NCI-H1417 treated with DMSO at 0.1 percent for 48 hours (cell line): Measurements from ENCODE around the gene FLOT1.

Experiments
- DNase-seq: peaks from one replicate; lab custom pipeline; 2025; lab: John Stamatoyannopoulos, UW

Gene FLOT1

DNA sequence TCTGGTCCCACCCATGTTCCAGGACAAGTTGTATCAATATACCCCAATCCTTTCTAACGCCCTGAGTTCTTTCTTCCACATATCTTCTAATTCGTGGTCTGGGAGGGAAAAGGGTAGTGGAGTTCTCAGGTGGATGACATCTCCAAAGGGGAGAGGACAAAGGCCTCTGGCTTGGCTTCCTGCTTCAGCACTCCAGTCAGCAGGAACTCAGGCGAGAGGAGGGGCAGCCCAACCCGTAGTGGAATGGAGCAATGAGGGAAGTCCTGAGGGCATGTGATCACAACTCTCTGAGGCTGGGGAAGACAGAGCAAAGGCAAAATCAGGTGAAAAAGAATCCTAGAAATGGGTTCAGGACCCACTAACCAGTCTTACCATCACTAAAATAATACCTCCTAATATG, 42.1 kb downstream of the FLOT1 start:
- DNase-seq = no peak

DNA sequence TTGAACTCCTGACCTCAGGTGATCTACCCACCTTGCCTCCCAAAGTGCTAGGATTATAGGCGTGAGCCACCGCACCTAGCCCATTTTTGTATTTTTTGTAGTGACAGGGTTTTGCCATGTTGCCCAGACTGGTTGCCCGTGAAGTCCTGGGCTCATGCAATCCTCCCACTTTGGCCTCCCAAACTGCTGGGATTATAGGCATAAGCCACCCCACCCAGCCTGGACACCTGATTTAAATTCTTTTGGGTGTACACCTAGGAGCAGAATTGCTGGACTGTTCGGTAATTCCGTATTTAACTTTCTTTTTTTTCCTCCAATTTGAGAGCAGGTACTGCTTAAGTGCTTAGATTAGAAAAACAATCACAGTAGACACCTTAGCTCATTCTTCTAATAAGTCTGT, 46.1 kb downstream of the FLOT1 start:
- DNase-seq = no peak

DNA sequence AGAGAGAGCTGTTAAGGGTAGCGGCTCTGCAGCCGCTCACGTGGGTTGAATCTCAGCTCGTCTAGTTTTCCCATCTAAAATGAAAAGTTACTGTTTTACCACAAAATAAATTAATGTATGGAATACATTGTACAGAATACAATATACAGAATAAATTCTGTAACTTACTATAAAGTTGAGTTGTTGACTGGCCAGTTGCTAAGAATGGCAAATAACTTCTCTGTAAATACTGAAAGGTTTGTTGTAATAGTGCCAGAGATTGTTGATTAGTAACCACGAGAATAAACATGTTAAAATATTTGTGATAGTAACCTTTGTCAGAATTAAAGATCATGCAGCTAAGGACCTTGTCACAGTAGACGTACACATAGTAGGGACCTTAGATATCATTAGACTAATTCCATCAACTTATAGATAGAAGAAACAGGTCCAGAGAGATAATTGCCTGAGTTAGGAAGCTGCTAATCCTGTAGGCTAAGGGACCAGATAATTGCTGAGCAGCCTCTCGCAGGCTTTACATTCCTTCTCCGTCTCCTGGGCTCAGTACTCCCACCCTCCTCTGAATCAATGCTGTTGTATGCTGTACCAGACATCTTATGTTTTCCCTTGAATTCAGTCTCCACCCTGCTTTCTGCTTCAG, 51.2 kb downstream of the FLOT1 start:
- no peak for DNase-seq

DNA sequence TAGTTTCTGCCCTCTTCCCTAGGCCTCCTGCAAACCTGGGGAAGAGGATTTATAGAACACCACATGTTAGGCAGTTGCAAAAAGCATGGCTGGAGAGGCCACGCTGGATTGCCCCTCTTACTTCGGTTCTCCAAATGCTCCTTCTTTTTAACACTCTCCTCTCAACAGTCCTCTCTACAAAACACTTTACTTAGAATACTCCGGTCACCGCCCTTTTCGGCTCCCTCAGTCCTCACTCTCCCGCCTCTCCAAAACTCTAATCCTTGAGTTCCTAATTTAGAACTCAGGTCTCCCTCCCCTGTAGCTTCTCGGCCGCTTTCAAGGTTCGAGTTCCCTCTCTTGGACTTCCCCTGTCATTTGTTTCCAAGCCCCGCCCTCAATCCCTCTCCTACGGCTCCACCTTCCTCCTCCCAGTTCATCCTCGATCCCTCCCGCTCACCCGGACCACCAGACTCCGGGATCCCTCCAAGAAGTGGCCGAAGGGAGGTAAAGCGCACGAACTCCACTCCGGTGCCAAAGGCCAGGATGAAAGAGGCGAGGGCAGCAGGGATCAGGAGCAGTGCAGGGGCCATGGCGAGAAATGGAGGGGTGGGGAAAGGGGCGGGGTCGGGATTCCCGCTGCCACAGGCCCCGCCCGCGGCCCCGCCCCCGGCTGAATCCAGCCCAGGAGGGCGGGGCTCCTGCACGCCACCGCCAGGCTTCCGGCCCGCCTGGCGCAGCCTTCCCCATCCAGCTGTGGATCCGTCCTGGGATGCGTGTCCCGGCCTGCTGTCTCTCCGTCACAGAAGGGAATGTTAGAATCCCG, 51.9 kb downstream of the FLOT1 start, which contains the start of gene NRM:
TSS of gene NRM (minus strand) at position 582 of the 805 bp plus-strand sequence. CDS start at position 572, 10 bp downstream.
- DNase-seq = peak; percentile 49

DNA sequence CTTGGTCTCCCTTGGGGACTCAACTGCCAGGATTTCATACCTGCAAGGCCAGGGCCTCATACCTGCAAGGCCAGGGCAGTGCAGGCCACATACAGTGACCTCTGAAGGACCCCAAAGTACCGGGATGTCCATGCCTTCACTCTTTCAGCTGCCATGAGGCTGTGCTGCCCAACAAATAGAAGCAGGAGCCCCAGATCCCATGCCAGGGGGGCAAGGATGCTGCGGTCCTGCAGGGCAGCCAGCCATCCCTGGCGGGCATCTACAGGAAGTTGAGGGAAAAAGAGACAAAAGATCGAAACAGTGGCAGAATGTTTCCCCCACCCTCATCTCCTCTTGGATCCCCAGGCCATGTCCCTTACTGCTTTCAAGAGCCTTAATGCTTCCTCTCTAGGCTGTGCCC, 52.5 kb downstream of the FLOT1 start:
- no peak for DNase-seq

DNA sequence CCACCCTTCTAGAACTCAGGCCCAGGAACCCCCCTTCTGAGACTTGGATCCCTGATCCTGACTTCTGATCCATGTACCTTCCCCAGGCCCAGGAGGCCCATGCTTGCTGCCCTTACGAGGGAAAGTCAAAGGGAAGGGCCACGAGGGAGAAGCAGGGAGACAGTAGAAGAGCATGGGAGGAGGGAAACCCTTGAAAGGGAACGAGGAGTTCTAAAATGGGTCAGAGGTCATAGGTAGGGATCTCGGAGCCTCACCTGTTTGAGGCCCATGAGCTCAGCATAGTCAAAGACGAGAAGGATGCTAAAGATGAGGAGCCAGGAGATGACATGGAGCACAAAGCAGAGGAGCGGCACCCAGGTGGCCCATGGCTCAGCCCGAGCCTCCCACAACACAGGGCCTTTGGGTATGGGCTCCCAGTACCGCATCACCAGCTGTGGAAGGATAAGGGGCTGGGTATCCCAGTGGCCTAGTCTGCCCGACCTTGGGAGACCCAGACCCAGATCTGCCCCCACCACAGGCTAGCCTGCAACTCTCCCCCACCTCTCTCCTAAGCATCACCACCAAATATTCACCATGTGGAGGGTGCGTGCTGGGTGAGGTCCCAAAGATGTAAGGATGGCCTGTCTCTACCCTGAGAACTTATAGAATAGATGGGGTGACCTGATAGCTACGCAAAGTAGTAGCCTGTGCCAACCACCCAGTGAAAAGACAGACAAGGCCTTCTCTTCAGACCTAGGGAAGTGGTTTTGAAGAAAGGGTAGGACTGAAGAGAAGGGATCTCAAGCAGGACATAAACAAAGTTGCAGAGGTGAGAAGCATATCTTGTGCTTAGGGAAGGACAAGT, 53.2 kb downstream of the FLOT1 start:
- DNase-seq = no peak

DNA sequence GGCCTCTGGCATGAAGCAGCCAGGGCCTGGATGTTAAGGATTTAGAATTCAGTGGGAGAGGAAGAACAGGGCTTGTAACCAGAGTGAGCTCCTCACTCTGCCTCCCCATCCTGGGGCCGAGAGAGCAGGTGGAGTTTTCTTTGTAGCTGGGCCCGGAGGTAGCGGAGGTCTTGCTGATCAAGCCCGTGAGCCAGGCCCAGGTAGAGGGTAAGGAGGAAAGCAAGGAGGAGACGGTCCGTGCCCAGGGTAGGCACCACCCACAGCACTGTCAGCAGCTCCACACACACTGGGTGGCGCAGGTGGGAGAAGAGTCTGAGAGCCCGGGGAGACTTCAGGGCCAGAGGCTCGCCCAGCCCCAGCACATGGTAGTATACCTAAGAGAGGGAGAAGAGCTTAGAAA, 53.9 kb downstream of the FLOT1 start:
- DNase-seq = no peak

DNA sequence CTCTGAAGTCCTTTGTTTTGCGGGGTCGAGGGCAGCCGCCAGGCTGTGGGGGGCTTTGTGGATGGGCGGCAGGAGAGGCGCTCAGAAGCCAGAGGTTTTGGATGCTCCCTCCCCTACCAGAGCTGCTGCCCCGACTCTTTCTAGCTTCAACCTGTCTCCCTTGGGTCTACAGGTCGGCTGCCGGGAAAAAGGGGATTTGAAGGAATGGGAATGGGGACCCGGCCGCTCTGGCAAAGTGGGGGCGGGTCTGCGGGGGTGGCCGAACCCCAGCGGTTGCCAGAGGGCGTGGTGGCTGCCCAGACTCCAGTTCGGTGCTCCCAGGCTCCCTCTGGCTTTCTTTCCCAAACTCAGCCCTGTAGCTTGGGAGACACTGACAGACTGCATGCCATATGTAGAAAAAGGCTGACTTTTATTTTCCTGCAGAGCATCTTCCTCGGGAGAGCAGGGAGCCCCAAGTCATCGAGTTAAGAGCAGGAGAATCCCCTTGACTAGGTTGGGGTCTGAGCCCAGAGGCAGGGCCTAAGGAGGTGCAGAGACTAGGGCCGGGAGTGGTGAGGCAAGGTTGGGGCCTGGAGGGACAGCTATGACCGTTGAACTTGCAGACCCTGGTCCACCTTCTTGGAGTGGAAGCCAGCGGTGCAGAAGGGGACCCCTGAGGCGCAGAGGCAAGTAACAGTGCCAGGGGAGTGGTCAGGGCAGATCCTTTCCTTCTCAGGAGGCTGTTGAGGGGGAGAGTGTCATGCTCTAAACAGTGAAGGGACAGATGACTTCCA, 54.6 kb downstream of the FLOT1 start:
- no peak for DNase-seq

DNA sequence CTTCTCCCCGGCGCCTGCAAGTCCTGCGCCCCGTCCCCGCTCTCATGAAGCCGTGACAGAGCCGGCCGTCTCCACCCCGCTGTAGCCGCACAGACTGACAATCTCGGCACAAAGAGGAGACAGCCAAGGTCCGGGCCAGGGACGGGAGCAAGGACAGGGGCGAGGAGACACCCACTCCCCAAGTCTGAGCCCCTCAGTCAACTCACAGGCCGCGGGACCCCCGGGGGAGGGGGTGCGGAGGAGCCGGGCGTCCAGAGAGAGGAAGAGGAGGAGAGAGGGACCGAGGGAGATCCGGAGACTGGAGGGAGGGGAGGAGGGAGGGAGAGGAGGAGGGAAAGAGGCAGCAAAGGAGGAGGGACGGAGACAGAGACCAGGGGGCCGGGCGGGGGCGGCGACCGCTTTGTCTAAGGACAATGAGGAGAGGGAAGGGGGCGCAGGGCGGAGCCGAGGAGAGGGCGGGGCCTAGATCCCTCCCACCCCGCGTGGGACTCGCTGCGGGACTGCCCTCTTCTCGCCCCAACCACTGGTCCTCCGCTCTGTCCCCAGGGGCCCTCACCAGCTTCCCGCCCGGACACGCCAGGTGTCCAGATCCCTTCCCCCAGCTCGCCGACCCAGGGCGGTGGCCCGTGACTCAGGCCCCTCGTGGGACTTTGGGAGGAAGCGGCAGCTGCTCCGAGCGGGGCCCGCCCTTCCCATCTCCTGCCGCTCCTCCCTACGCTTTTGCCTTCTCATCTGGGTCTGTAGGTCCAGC, 55.4 kb downstream of the FLOT1 start:
- DNase-seq = peak; percentile 32

DNA sequence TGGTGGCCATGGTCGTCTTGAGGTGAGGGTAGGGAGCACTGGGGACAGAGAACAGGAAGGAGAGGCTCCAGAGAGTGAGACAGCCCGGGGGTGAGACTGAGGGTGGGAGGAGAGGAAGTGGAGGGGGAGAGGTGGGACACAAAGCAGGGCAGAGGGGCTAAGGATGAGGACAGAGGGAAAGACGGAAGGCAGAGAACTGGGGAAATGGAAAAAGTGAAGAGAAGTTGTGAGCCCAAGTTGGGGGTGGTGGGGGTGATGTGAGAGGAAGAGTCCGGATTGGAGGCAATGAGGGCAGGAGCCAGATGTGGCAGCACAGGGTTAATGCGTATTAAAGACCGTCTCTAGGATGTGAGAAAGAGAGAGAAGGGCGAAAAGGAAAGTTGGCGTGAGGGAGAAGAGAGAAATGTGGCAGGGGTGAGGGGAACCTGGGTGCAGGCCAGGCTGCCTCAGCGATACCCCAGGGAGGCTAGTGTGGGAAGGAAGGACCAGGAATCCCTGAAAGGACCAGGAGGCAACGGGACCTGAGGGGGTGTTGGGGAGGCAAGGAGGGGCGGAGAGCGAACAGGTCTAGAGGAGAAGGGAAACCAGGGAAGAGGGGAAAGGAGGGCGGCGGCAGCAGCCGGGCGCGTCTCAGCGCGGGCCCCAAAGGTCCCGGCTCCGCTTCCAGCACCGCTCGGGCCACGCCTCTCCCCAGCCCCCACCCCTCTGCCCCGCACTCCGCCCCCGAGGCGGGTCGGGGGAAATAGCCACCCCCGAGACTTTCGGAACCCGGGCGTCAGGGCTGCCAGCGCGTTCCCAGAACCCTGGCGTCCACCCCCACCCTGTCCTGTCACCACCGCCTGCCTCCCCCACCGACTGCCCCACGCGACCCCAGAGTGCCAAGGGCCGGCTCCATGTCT, 56.2 kb downstream of the FLOT1 start, which contains the start of gene PPP1R18:
TSS of gene PPP1R18 (minus strand) at position 637 of the 899 bp plus-strand sequence. CDS start at position 10, 627 bp downstream.
- DNase-seq = no peak

DNA sequence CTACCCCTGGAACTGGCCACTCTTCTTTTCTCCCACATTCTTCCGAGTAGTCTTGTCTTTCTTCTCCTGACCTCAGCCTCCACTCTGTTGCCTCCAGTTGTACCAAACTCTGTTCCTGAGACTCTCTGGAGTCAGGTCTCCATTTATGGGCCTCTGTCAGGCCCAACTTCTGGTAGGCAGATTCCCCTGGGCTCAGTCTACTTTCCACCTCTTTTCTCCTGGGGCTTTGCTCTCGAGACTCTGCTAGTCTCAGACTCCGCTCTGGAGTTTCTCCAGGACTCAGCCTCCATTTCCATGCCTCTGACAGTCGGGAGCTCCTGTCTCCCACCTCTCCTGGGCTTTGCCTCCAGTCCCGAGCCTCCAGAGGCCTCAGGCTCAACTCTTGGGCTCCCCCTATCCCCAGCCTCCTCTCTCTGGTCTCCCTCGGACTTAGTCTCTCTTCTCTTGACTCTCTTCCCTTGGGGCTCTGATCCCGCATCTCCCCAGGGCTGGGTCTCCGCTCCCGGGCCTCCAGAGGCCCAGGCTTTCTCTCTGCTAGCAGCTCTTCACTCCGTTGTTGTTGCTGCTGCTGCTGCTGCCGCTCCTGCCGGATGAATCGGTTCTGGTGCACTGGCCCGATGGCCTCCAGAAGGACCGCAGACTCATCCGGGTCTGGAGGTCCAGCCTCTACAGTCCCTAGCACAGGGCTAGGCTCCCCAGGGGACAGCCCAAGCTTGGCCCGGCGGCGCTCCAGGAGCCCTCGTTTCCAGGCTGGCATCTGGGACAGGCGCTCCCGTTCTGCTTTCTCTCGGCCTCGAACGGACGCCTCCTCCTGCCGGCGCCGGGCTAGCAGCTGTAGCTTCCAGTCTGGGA, 57.1 kb downstream of the FLOT1 start:
- no peak for DNase-seq

DNA sequence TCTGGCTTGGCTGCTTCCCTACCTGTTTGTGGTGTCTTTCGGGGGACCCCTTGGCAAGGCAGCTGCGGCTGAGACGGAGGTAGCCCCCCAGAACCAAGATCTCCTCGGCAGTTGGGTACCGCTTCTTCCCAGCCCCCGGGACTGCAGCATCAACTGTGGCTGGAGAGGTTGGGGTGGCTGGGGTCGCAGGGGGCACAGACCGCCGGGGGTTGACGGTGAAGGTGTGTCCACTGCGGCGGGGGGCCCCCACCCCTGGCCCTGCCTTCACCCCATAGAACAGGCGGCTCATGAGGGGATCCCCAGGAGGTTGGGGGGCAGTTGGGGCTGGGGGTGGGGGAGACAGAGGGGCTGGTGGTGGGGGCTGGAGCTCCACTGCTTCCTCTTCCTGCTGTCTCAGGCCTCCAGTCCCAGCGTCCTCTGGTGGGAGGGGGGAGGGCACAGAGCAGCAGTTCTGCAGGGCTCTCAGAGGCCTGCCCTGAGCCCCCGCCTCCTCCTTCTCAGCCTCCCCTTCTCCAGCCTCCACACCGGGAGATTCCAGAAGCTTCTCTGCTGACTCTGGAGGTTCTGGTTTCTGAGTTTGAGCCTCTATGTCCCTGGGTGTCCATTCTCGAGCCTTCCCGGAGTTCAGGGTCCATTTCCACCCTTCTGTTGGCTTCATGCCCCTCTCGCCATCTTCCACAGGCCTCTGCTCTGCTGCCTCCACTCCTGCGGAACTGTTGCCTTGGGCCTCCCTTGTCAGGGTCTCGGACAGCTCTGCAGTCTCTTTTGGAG, 57.9 kb downstream of the FLOT1 start:
- no peak for DNase-seq

DNA sequence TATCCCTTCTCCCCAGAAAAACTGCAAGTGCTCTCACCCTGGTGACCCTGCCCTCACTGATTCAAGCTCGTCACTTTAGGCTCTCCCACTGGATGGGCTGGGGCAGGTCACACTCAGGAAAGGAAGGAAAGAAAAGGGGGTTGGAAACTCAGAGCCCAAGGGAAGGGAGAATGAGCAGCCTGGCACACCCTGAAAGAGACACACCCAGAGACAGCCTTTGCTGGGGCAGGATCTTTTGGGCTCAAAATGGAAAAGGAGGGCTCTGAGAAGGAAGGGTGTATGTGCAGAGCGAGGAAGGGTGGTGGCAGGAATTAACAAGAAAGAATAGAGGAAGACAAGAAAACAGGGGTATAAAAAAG, 58.5 kb downstream of the FLOT1 start:
- no peak for DNase-seq

DNA sequence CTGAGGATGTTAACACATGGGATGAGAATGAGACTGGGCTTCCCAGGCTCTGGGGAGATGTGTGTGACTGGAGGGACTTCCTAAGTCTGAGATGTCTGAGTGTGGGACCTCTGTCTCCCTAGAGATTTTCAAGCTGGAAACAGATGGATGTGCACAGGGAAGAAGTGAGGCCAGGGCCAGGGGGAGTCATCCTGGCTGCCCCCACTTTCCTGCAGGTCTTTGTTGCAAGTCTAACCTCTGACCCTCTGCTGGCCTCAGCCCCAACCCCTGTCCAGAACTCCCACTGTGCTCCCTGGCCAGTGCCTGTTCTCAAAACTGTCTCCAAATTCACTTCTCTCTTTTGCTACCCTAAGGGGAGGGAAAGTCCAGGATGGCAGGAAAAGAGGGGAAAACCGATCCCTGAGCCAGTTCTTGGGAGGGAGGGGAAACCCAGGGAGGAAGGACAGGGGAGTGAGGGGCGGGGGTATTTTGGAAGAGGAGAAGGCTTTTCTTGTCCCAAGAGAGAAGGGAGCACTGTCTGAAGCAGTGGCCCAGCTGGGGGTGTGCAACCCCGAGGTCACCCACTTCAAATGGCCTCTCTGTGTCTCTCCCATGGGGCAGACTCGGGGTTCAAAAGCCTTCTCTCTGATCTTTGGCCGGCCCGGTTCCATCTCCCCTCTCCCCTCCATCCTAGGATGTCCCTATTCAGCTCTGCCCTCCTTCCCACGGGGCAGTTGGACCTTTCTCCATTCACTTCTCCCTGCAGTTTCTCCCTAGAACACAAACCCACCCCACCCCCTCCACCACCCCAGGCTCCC, 59.1 kb downstream of the FLOT1 start:
- no peak for DNase-seq

DNA sequence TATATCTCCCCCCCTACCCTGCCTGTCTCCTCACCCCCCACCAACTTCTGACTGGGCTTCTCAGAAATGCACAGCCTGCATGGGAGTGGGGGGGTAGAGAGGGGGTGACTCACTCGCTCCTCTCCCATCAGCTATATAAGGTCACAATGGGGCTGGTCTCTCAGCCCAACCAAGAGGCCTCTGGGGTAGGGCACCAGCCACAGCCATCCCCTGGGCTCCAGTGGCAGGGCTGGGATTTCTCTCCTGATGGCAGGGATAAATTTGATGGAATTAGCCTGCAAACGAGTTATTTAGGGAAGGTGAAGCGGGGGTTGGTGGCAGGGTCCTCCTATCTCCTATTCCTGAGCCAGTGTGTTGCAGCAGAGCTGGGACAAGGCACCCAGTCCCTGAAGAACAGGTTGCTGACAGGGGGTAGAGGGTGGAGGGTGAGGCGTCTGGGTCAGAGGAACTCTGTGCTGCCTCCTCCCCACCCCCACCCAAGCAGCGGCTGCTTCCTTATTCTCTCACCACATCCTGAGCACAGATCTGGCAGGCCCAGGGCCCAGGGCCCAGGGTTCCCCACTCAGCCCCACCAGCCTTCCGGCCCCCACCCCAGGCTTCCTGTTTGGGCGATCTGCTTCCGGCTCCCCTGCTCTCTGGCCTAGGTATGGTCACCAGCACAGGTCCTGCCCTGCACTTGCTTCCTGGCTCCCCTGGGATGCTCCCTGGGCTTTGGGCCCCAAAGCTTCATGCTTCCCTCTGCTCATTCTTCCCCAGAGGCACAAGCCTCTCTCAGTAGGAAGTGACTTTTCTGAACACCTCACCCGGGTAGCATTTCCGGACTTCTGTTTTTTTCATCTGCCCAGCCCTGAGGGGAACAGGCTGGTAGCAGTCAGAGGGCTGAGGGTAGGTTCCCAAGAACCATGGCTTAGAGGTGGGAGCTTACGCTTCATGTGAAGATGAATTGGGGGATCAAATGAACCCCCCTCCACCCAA, 60.1 kb downstream of the FLOT1 start:
- DNase-seq = no peak

DNA sequence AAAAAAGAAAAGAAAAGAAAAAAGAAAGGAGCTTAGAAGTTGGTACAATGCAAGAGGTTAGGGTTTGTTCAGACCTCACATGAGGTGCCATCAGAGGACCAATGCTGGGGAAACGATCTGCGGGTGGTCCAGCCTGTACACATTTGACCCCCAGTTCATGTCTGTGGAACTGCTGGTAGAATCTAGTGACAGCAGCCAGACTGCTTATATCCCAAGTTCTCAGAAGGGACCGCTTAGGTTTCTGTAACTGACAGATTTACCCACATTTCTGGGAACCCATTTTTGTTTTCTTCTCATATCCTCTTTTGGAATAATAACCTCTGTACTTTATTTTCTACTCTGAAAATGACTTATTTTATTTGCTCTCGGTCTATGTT, 60.7 kb downstream of the FLOT1 start:
- no peak for DNase-seq
